Activated CD4-positive, CD25-positive, alpha-beta regulatory T cell treated with anti-CD3 and anti-CD28 coated beads, Interleukin-2, amount 50 U/mL, for 72 hours (primary cell): ENCODE measurements around the gene MED29.
"Not testable (repeated sequence)": the region's sequence is repeated elsewhere in the genome, so short reads cannot be mapped to it uniquely, and the experiment has no call there.

Source experiments
- DNase-seq: peaks from one replicate; pipeline ENCODE4 v3.0.0; 2021

MED29 gene

GRCh38 chr19:39372047-39372802 is 19.0 kb upstream of the MED29 start:
- no peak for DNase-seq

DNA sequence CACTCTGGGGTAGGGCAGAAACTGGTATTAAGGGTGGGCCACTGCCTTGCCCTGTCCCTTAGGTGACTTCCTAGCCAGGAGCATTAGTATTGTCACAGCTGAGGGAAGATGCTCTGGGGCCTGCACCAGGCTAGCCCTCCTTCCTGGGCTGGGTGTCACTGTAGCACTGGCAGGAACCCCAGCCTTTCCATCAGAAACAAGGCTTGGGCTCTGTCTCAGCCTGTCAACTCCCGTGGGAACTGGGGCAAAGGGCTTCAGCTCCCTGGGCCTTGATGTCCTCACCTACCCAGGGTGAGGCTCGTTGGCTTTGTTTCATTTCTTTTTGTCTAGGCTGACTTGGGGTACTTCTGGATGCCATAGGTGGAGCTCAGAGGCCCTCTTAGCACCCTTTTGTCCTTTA is 18.2 kb upstream of the MED29 start:
- DNase-seq: no peak

- no peak for DNase-seq
Observed at GRCh38 chr19:39375929-39376328, 15.2 kb upstream of the MED29 start.

DNA sequence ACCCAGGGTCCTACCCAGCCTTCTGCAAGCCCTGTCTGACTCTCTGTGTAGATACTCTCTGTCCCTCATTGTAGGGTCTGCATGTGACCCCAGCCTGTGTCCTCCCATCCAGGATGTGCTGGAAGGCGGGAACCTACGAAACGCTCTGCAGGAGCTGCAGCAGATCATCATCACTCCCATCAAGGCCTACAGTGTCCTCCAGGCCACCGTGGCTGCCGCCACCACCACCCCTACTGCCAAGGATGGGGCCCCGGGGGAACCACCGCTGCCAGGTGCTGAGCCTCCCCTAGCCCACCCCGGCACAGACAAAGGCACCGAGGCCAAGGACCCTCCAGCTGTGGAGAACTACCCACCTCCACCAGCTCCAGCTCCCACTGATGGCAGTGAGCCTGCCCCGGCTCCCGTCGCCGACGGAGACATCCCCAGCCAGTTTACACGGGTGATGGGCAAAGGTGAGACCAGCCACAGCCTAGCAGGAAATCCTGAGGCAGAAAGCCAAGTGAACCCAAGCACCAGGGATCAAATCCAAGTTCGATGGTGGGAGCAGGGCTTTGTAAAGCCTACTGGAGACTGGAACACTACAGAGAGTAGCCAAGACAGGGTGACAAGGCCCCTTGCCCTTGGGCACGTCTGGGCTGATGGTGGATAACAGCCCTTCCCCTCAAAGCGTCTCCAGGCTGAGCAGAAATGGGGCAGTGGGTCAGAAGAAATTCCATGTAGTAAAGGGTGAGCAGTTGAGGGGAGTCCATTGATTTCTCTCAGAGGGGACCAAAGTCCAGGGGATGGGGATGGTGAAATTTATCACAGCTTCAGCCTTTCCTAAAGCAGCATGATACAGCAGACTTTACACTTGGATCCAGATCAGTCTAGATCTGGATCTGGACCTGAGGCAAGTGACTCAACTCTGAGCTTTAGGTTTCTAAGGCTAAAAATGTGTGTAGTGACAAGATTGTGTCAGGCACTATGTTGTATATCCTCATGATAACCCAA is 13.5 kb upstream of the MED29 start:
- DNase-seq: no peak

DNA sequence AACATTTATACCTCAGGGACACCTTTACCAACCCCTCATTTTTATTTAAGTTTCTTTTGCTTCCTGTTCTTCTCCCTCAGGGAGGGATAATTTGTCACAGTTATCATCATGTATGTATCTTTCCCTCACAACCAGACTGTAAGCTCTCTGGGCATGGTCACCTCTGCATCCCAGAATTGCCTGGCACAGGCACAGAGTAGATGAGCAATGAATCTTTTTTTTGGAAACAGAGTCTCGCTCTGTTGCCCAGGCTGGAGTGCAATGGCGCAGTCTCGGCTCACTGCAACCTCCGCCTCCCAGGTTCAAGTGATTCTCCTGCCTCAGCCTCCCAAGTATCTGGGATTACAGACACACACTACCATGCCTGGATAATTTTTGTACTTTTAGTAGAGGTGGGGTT is 11.8 kb upstream of the MED29 start:
- DNase-seq: not testable (repeated sequence)

DNA sequence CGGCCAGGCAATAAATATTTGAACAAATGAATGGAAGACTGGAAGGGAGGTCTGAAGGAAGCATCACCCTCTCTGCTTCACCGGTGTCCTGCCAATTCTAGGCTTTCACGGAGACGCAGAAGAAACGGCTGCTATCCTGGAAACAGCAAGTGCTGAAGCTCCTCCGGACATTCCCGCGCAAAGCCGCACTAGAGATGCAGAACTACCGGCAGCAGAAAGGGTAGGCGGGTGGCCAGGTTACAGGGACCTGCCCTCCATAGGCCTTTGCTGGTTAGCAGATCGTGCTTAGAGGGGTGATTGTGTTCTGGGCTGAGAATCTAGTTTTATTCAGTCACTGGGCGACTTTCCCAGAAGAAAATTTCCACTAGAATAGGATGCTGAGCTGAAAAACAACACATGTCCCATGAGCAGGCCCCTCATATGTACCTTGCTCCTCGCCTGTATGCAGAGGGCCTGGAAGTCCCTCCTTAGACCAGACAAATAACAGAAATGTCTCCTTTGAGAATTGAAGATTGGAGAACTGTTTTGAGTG is 11.2 kb upstream of the MED29 start:
- DNase-seq: no peak

DNA sequence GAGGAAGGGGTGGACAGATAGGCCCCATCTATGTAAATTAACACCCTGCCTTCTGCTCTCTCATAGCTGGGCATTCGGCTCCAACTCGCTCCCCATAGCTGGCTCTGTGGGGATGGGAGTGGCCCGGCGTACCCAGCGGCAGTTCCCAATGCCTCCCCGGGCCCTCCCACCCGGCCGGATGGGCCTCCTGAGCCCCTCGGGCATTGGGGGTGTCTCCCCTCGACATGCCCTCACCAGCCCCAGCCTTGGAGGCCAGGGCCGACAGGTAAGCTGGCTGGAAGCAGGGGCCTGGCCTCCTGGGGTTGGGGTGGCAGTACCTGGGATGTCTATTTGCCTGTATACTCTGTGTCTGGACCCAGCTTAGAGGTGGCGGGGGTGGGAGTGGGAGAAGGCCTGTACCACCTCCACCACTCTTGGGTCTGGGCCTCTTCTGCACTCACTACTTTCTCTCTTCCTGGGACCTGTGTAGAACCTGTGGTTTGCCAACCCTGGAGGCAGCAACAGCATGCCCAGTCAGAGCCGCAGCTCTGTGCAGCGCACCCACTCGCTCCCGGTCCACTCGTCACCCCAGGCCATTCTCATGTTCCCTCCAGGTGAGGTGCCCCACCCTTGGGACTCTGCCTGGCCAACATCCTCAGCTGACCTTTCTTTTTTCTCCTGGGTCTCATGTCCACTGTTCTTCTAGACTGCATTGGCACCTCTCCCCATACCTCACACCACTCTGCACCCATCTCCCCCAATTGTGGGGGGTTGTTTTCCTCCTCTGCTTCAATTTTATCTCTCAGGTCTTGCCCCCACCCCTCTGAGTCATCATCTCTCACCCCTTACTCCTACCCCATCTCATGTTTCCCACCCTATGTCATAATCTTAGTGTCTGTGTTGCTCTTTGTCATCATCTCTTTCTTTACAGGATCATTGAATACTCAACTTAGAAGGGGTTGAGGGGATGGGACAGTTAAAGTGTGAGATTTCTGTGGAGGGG is 10.4 kb upstream of the MED29 start:
- DNase-seq: no peak

DNA sequence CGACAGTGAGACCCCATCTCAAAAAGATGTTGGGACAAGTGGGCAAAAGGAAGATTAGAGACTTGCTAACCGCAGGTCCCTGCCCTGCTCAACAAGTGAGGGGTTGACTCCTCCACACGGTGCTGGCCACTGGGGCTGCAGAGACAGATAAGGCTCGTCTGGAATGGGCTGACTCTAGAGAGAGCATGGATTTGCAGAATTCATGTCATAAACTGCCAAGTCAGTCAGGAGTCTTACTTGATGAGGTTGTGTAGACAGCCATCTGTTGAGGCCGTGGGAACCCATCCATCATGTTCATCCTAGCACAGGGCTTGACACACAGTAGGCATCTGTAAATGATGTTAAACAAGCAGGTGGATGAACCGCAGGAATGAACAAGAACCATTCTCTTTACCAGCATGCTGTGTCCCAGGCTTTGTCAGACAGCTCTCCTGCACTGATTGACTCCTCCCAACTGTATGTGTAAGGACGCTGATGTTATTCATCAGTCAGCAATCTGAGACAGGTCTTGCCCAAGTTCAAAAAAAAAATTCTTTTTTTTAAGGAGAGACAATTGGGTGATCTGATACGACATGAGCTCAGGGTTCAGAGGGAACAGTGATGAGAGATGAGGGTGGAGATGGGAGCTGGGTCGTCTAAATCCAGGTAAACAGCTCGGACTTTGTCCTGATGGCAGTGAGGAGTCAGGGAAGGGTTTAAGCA is 9.1 kb upstream of the MED29 start:
- DNase-seq: no peak

GRCh38 chr19:39382991-39383828 is 8.0 kb upstream of the MED29 start:
- no peak for DNase-seq

DNA sequence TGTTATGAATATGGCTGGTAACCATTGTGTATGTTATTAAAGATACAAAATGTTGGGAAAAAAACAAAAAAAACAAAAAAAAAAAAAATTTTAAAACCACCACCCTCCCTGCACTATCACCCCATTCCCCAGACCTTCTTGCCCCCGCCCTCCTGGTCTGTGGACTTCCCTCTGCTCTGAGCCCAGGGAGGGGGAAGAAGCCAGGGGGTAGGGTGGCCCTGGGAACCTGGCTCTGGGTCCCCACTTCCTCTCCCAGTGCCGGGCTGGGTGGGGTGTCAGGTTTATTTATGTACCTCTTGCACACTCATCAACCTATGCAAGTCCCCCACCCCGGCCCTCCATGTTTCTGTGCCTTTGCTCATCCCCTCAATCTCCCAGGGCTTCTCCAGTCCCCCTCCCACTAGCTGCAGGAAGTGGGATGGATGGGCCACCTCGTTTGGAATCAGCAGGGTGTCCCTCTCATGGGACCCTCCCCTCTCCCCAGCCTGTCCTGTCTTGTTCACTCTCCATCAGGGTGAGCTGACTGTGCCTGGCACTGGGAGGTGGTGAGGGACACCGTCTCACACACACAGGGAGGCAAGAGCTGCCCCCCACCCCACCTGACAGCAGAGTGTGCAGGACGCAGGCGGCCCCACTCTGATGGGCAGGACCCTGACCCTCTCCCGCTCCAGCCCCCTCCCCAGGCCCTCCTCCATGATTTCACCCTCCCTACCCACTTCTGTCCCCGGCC is 6.2 kb upstream of the MED29 start:
- no peak for DNase-seq

DNA sequence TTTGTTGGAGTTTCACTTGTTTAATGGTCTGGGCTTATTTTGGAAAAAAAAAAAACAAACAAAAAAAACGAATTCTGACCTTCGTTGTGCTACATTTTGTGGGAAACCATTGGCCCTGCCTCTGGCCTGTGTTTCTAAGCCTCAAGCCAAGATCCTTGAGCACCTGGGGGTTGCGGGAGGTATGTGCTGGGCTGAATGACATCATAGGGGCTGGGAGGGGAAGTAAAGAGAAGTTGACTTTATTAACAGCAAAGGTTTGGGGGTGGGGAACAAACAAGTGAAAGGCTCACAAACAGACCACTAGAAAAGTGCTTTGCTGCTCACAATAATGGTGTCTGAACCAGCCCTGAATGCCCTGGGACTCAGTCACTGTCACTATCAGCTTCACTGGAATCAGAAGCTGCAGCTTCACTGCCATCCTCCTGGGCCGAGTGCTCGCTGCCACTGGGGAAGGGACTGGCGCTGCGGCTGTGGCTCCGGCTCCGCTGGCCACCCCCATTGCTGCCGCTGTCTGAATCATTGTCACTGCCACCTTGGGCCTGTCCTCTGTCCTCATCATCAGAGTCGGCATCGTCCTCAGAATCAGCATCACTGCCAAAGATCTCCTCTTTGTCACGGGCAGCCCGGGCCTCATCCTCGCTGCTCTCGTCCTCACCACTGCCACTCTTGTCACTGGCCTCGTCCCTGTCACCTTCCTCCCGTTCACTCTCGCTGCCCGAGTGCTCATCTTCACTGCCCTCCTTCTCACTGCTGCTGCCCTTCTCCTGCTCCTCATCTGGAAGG is 5.4 kb upstream of the MED29 start:
- no peak for DNase-seq

DNA sequence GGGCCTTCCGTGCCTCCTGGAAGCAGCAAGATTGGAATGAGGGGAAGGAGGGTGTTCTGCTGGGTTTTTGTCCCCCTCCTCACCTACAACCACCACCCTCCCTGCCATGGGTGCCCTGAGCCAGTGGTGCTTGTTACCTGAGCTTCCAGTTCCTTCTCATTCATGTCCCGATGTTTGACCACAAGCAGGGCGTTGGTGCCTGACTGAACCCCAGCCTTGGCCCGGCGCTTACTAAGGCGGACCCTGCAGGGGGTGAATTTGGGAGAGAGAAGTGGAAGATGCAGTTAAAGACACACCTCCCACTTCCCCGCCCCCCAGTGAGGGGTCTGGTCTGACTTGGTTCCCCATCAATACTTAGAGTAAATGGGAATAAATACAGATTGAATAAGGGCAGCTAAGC is 4.6 kb upstream of the MED29 start:
- DNase-seq: no peak

- DNase-seq: no peak
Observed at GRCh38 chr19:39388657-39389056, 2.5 kb upstream of the MED29 start.

DNA sequence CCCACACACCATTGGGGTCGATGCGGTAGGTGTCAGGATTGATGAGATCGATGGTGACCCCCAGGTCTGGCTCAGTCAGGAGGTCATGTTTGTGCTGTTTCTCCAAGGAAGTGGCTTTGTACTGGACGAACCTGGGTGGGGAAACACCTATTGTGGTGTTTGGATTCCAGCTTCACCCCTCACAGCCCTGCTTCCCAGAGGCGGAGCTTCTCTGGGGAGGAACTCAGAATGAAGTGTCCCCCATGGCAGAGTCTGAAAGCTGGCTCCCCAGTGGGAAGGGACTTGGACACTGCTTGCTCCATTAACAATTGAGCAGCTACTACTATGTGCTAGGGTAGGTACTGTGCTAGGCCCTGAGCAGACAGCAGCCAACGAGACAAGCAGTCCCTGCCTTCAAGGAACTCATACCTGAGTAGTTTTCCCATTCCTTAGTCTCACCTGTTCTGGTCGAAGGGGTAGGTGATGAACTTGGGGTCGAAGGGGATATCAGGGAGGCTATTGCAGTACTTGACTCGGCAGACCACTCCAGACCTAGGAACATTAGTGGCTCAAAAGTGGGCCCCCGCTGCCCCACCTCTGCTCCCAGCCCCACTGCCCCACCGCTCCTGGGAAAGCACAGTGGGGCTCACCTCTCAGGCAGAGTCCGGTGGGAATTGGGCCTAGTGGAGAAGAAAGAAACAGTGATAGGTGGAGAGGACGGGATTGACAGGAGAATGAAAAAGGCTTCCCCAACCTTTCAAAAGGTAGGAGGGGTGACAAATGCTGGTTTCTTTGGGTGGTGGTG is 1.4 kb upstream of the MED29 start:
- DNase-seq: no peak

DNA sequence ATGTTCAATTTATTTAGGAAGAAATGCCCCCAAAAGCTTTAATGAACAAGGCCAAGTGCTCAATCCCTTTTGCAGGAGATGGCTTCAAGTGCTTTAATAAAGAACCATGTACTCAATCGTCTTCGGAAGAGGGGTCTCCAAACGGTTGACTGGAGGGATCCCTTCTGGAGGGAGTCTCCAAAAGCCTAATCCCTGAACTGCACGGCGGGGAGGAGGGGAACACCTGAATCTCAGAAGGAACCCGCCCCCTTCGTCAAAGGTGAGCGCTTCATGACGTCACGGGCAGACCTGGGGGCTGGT is 777 bp upstream of the MED29 start:
- no peak for DNase-seq

GRCh38 chr19:39397360-39398296 is 6.5 kb downstream of the MED29 start:
- peak; percentile 95 for DNase-seq

DNA sequence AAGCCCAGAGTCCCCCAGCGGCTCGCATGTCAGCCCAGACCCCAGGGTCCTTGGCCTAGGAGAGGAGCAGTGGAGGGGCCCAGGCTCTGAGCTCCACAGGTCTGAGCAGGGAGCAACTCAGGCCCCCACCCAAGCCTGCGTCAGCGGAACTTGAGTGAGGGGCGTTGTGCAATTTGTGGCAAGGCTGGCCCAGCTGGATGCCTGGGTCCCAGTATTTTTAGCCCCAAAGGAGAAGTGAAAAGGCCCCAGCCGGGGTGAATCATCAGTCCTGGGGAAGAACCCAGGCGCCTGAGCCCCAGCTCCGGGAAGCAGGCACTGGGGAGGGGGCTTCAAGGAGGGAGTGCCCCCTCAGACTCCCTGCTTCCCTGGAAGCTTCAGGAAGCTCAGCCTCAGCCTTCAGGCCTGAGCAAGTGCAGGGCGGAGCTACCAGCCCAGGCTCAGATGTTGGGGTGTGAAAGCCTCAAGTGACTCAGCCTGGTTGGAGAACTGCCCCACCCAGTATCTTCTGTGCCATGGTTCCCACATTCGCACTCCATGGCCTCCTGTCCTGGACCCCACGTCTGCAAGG is 7.2 kb downstream of the MED29 start:
- DNase-seq: no peak
